ENCODE measurements around the gene PEX14. TPM values are rescaled to one million over a fixed set of nuclear protein-coding genes. Genes with fewer than 3 reads are reported as not detected.

Gene PEX14
- total RNA-seq, 1 donor from 2014 or later, result 28.0 TPM

- no peak for DNase-seq (ENCODE audit: low read depth, low spot score)
- H3K36me3 Mint-ChIP-seq (ENCODE audit: low read depth), result no peaks in the 10 kb centered on the region
- H3K27ac Mint-ChIP-seq (ENCODE audit: unreplicated experiment), result no peak overlapping the region
- TF ChIP-seq, protein P1, sequence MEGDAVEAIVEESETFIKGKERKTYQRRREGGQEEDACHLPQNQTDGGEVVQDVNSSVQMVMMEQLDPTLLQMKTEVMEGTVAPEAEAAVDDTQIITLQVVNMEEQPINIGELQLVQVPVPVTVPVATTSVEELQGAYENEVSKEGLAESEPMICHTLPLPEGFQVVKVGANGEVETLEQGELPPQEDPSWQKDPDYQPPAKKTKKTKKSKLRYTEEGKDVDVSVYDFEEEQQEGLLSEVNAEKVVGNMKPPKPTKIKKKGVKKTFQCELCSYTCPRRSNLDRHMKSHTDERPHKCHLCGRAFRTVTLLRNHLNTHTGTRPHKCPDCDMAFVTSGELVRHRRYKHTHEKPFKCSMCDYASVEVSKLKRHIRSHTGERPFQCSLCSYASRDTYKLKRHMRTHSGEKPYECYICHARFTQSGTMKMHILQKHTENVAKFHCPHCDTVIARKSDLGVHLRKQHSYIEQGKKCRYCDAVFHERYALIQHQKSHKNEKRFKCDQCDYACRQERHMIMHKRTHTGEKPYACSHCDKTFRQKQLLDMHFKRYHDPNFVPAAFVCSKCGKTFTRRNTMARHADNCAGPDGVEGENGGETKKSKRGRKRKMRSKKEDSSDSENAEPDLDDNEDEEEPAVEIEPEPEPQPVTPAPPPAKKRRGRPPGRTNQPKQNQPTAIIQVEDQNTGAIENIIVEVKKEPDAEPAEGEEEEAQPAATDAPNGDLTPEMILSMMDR (conservative IDR thresholded peaks at IDR 0.05), result no peak
- H3K9me3 Mint-ChIP-seq, result no peaks in the 10 kb centered on the region
- no peaks in the 10 kb centered on the region for H3K27me3 Mint-ChIP-seq (ENCODE audit: low read depth)
- peaks cover 4% of the 10 kb centered on the region for H3K4me1 Mint-ChIP-seq
- no peak overlapping the region for H3K4me3 Mint-ChIP-seq
Observed at GRCh38 chr1:10652626-10653025, 177.9 kb downstream of the PEX14 start.

DNA sequence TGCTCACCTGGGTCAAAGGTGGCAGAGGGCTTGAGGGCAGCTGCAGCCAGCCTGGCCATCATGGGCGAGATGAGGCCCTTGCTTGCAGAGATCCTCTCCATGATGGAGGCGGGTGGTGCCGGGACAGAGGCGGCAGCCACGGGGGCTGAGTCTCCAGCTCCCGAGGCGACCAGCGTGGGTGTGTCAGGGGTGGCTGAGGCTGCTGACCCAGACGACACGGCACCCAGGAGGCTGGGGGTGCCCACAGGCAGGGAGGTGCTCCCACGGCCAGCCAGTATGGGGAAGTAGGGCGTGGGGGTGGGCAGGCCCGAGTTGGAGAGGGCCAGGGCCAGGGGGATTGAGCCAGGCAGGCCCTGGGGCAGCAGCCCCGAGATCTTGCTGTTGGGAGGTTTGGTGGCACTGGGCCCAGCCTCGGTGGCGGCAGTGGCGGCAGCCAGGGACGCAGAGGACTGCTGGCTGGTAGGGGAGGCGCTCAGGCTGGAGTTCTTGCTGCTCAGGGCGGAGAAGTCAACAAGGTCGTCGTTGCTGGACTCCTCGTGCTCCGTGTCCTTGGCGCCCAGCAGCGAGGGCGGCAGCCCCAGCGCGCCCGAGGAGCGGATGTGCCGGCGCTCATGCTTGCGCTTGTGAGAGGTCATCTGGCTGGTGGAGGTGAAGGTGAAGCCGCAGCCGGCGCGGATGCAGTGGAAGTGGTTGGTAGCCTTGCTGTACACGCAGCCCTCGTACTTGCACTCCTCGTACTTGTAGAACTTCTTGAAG is 178.8 kb downstream of the PEX14 start:
- H3K4me1 Mint-ChIP-seq, result peaks cover 4% of the 10 kb centered on the region
- H3K27me3 Mint-ChIP-seq (ENCODE audit: low read depth), result no peaks in the 10 kb centered on the region
- TF ChIP-seq, protein P1 (conservative IDR thresholded peaks at IDR 0.05), result no peak
- no peaks in the 10 kb centered on the region for H3K9me3 Mint-ChIP-seq
- H3K27ac Mint-ChIP-seq (ENCODE audit: unreplicated experiment), result no peak overlapping the region
- H3K4me3 Mint-ChIP-seq, result no peak overlapping the region
- no peak for DNase-seq (ENCODE audit: low read depth, low spot score)
- H3K36me3 Mint-ChIP-seq (ENCODE audit: low read depth), result no peaks in the 10 kb centered on the region

DNA sequence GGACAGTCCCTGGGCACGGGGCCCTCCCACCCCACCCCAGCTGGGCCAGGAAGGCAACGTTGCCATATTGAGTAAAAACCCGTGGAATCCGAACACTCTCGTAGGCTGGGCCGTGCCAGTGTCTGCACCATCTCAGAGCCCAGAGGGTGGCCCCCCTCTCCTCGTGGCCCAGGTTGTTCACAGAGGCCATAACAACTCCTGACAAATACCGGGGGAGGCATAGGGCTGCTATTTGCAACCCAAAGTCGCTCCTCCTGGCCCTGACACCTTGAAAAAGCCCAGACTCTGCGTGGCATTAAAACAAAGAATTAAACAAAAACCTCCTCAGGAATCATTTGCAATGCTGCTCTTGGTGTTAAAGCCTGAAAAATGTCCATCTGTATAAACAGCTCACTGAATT is 180.3 kb downstream of the PEX14 start:
- Mint-ChIP-seq H3K27me3 (ENCODE audit: low read depth) (no peaks in the 10 kb centered on the region), H3K9me3 (no peaks in the 10 kb centered on the region), H3K27ac (ENCODE audit: unreplicated experiment) (no peak overlapping the region), H3K4me3 (no peak overlapping the region), H3K36me3 (ENCODE audit: low read depth) (no peaks in the 10 kb centered on the region), H3K4me1 (no peaks in the 10 kb centered on the region)
- no peak for DNase-seq (ENCODE audit: low read depth, low spot score)
- TF ChIP-seq, protein P1 (conservative IDR thresholded peaks at IDR 0.05), result no peak

GRCh38 chr1:10656431-10656830 is 181.7 kb downstream of the PEX14 start:
- Mint-ChIP-seq H3K27me3 (ENCODE audit: low read depth) (no peaks in the 10 kb centered on the region), H3K4me1 (no peaks in the 10 kb centered on the region), H3K4me3 (no peak overlapping the region), H3K36me3 (ENCODE audit: low read depth) (no peaks in the 10 kb centered on the region), H3K27ac (ENCODE audit: unreplicated experiment) (no peak overlapping the region), H3K9me3 (no peaks in the 10 kb centered on the region)
- TF ChIP-seq, protein P1 (conservative IDR thresholded peaks at IDR 0.05), result no peak
- DNase-seq (ENCODE audit: low read depth, low spot score), result no peak

GRCh38 chr1:10657088-10657847 is 182.5 kb downstream of the PEX14 start:
- Mint-ChIP-seq H3K4me1 (no peaks in the 10 kb centered on the region), H3K4me3 (no peak overlapping the region), H3K36me3 (ENCODE audit: low read depth) (no peaks in the 10 kb centered on the region), H3K27ac (ENCODE audit: unreplicated experiment) (no peak overlapping the region), H3K27me3 (ENCODE audit: low read depth) (no peaks in the 10 kb centered on the region), H3K9me3 (no peaks in the 10 kb centered on the region)
- no peak for DNase-seq (ENCODE audit: low read depth, low spot score)
- TF ChIP-seq, protein P1 (conservative IDR thresholded peaks at IDR 0.05), result no peak

Measured in neural crest cell (in vitro differentiated cells).